Endodermal cell (in vitro differentiated cells): ENCODE results near the gene CYP8B1. TPM values are rescaled to one million over a fixed set of nuclear protein-coding genes. Genes with fewer than 3 reads are reported as not detected.

Source experiments
- DNase-seq: peaks from one replicate; pipeline ENCODE4 v3.0.0-alpha.2; 2017
- H3K27ac ChIP-seq: 2 replicates; pipeline ENCODE4 v1.5.1; 2013; ENCODE audit warnings: mild to moderate bottlenecking, low read depth, low read length, moderate library complexity
- H3K27me3 ChIP-seq: 2 replicates; pipeline ENCODE4 v1.6.1; 2013; ENCODE audit warnings: mild to moderate bottlenecking, low read length, moderate library complexity; ENCODE audit not compliant: insufficient read depth, control insufficient read depth, poor library complexity, severe bottlenecking
- H3K36me3 ChIP-seq: 2 replicates; pipeline ENCODE4 v1.7.0; 2013; ENCODE audit warnings: mild to moderate bottlenecking, low read length, moderate library complexity; ENCODE audit not compliant: control insufficient read depth, insufficient read depth
- H3K4me1 ChIP-seq: one replicate; pipeline ENCODE4 v1.7.0; 2013; ENCODE audit warnings: low read length; ENCODE audit not compliant: control insufficient read depth, insufficient read depth
- H3K4me3 ChIP-seq: 2 replicates; pipeline ENCODE4 v1.5.1; 2013; ENCODE audit warnings: mild to moderate bottlenecking, low read length, moderate library complexity
- H3K9ac ChIP-seq: 2 replicates; pipeline ENCODE4 v1.6.1; 2013; ENCODE audit warnings: mild to moderate bottlenecking, low read length, moderate library complexity; ENCODE audit not compliant: poor library complexity, severe bottlenecking; ENCODE audit errors: extremely low read depth
- H3K9me3 ChIP-seq: 2 replicates; pipeline ENCODE4 v1.6.1; 2013; ENCODE audit warnings: mild to moderate bottlenecking, low read length, moderate library complexity; ENCODE audit not compliant: control insufficient read depth
- H3K27ac Mint-ChIP-seq: 2 replicates; pipeline ENCODE4 v1.8.0; 2020; ENCODE audit warnings: mixed read lengths
- H3K27me3 Mint-ChIP-seq: 2 replicates; pipeline ENCODE4 v1.8.0; 2021; ENCODE audit warnings: mild to moderate bottlenecking, mixed read lengths; ENCODE audit not compliant: insufficient read depth
- H3K36me3 Mint-ChIP-seq: 2 replicates; pipeline ENCODE4 v1.8.0; 2020; ENCODE audit warnings: low read depth, mixed read lengths
- H3K4me1 Mint-ChIP-seq: 2 replicates; pipeline ENCODE4 v1.8.0; 2020; ENCODE audit warnings: mixed read lengths
- H3K4me3 Mint-ChIP-seq: 2 replicates; pipeline ENCODE4 v1.8.0; 2020; ENCODE audit warnings: mild to moderate bottlenecking, moderate library complexity, mixed read lengths
- H3K9me3 Mint-ChIP-seq: 2 replicates; pipeline ENCODE4 v1.8.0; 2020; ENCODE audit warnings: mild to moderate bottlenecking, mixed read lengths
- WGBS, 2 experiments: methylation state at CpG; one replicate each; pipeline versions ENCODE4 v1.1.5 to v1.1.7; 2013; ENCODE audit warnings: missing lambda C conversion rate in 2 of 2, mixed read lengths in 1 of 2; ENCODE audit not compliant: insufficient coverage in 1 of 2, insufficient read length in 1 of 2; 5-methylcytosine and 5-hydroxymethylcytosine counted together
- total RNA-seq, 2 donors: library from RNA; stranded (reverse); fragmentation: NEBNext Ultra II Directional in 1 of 2; extraction: Animal tissue kit (Norgen Biotek cat#: 25700) in 1 of 2; gene quantifications; 2 replicates in 1 of 2; 3 replicates in 1 of 2; pipeline ENCODE4 v1.2.1, GENCODE V29; 2021
- TF ChIP-seq, protein P1 (sequence below): fragments of 200-600 bp; sonication (generic); conservative IDR thresholded peaks from 2 replicates; pipeline ENCODE4 v1.5.0; 2021; ENCODE audit warnings: antibody characterized with exemption, mild to moderate bottlenecking

CYP8B1 gene
- total RNA-seq, 2 donors from 2014 or later = not detected

DNA sequence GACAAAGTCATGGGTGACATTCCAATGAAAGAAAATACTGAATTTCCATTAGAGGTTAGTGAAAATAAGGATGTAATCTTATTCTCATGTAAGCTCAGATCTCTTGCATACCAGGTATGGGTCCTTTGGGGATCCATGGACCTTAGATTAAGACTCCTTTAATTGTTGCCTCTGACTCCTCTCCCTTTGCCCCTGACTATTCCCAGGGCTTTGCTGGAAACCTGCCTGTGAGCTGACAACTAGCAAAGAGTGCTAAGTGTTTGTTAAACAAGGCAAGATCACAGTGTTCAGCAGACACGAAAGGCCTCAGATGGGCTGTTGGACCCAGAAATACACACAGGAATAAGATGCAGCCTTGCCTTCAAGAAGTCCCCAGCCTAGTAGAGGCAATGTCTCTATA is 34.3 kb downstream of the CYP8B1 start:
- Mint-ChIP-seq H3K4me3 (no peak overlapping the region), H3K27me3 (no peaks in the 10 kb centered on the region), H3K27ac (no peak overlapping the region), H3K9me3 (no peaks in the 10 kb centered on the region), H3K36me3 (no peaks in the 10 kb centered on the region), H3K4me1 (peaks cover 12% of the 10 kb centered on the region)
- Histone ChIP-seq H3K9me3 (no peaks in the 10 kb centered on the region), H3K36me3 (no peaks in the 10 kb centered on the region), H3K27ac (no peak overlapping the region), H3K4me3 (no peak overlapping the region), H3K9ac (no peak overlapping the region), H3K27me3 (no peaks in the 10 kb centered on the region), H3K4me1 (peaks cover 6% of the 10 kb centered on the region)
- TF ChIP-seq, protein P1, sequence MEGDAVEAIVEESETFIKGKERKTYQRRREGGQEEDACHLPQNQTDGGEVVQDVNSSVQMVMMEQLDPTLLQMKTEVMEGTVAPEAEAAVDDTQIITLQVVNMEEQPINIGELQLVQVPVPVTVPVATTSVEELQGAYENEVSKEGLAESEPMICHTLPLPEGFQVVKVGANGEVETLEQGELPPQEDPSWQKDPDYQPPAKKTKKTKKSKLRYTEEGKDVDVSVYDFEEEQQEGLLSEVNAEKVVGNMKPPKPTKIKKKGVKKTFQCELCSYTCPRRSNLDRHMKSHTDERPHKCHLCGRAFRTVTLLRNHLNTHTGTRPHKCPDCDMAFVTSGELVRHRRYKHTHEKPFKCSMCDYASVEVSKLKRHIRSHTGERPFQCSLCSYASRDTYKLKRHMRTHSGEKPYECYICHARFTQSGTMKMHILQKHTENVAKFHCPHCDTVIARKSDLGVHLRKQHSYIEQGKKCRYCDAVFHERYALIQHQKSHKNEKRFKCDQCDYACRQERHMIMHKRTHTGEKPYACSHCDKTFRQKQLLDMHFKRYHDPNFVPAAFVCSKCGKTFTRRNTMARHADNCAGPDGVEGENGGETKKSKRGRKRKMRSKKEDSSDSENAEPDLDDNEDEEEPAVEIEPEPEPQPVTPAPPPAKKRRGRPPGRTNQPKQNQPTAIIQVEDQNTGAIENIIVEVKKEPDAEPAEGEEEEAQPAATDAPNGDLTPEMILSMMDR = no peak
- no peak for DNase-seq
- WGBS, 2 experiments = 82 to 100% methylated on average over 1 of the region's 1 CpG

DNA sequence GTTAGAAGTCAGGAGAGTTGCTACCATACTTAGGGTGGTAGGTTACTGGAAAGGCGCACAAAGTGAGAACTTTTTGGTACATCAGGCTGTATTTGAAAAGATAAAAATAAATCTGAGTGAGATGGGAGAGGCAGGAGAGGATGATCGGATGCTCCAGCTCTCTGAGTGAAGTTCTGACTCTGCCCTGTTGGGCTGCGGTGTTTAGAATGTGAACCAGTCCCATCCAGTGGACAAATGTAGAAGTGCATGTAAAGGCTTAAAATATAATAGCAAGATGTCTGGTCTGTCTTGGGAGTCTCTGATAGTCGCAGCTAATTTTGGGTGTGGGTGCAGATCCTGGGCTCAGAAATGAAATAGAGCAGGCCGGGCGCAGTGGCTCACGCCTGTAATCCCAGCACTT is 36.1 kb downstream of the CYP8B1 start:
- no peak overlapping the region for H3K4me3 Mint-ChIP-seq
- no peak overlapping the region for H3K4me3 ChIP-seq
- no peaks in the 10 kb centered on the region for H3K36me3 ChIP-seq
- no peaks in the 10 kb centered on the region for H3K9me3 ChIP-seq
- H3K4me1 Mint-ChIP-seq = peaks cover 11% of the 10 kb centered on the region
- H3K27me3 Mint-ChIP-seq = no peaks in the 10 kb centered on the region
- peak; percentile 72 for DNase-seq
- peaks cover 4% of the 10 kb centered on the region for H3K4me1 ChIP-seq
- no peaks in the 10 kb centered on the region for H3K36me3 Mint-ChIP-seq
- TF ChIP-seq, protein P1 = peak; percentile 76
- 76 to 87% methylated on average over 2 to 7 of the region's 7 CpGs for WGBS, 2 experiments
- no peak overlapping the region for H3K27ac Mint-ChIP-seq
- no peak overlapping the region for H3K27ac ChIP-seq
- H3K9ac ChIP-seq = no peak overlapping the region
- H3K27me3 ChIP-seq = no peaks in the 10 kb centered on the region
- no peaks in the 10 kb centered on the region for H3K9me3 Mint-ChIP-seq

DNA sequence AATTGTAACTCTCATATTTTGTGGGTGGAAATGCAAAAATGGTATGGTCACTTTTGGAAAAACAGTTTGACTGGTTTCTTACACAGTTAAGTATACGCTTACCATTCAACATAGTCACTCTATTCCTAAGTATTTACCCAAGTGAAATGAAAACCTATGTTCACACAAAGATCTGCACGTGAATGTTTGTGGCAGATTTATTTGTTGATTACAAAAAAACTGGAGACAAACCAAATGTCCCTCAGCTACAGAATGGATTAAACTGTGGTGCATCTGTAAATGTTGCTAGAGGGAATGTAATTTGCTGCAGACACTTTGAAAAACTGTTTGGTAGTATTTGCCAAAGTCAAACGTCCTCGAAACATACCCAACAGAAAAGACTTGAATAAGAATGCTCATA is 37.1 kb downstream of the CYP8B1 start:
- H3K27me3 ChIP-seq = no peaks in the 10 kb centered on the region
- no peaks in the 10 kb centered on the region for H3K9me3 ChIP-seq
- H3K27ac Mint-ChIP-seq = no peak overlapping the region
- 83 to 87% methylated on average over 2 to 4 of the region's 4 CpGs for WGBS, 2 experiments
- H3K9me3 Mint-ChIP-seq = no peaks in the 10 kb centered on the region
- no peak overlapping the region for H3K4me3 ChIP-seq
- H3K4me1 ChIP-seq = no peaks in the 10 kb centered on the region
- H3K27ac ChIP-seq = no peak overlapping the region
- H3K36me3 Mint-ChIP-seq = no peaks in the 10 kb centered on the region
- H3K4me3 Mint-ChIP-seq = no peak overlapping the region
- H3K36me3 ChIP-seq = no peaks in the 10 kb centered on the region
- TF ChIP-seq, protein P1 = no peak
- H3K9ac ChIP-seq = no peak overlapping the region
- no peak for DNase-seq
- no peaks in the 10 kb centered on the region for H3K27me3 Mint-ChIP-seq
- H3K4me1 Mint-ChIP-seq = peaks cover under 1% of the 10 kb centered on the region
